ENCODE results near the gene FIZ1.

- TF ChIP-seq POLR2A (IDR thresholded peaks at IDR 0.05; ENCODE audit: low read depth, low read length) (no peak), POLR2AphosphoS5 (IDR thresholded peaks at IDR 0.05; ENCODE audit: low read depth, low read length) (no peak)
Measured at GRCh38 chr19:55546822-55547614, 52.3 kb downstream of the FIZ1 start.
